SU-DHL-6 (cell line): ENCODE data around the gene HM13.
"Not testable (repeated sequence)": the region's sequence is repeated elsewhere in the genome, so short reads cannot be mapped to it uniquely, and the experiment has no call there.

Experiments
- H2AFZ ChIP-seq: fragments of 200-600 bp; sonication (generic); 2 replicates; pipeline ENCODE4 v1.6.1; 2014; ENCODE audit warnings: low read depth, mild to moderate bottlenecking, moderate library complexity, mixed read lengths, antibody characterized with exemption, low read length; ENCODE audit not compliant: severe bottlenecking
- H3F3A ChIP-seq: fragments of 200-600 bp; shearing (Covaris generic); 2 replicates; pipeline ENCODE4 v1.6.0; 2016; ENCODE audit warnings: antibody characterized with exemption, mild to moderate bottlenecking; ENCODE audit not compliant: insufficient read depth
- H3K27ac ChIP-seq: fragments of 200-600 bp; sonication (generic); 2 replicates; pipeline ENCODE4 v1.5.1; 2016; ENCODE audit warnings: low read depth, mild to moderate bottlenecking, low read length, moderate library complexity, mixed read lengths
- H3K27me3 ChIP-seq: fragments of 200-600 bp; sonication (generic), shearing (Covaris generic); 2 replicates; pipeline ENCODE4 v1.6.0; 2014; ENCODE audit warnings: mild to moderate bottlenecking, low read length
- H3K36me3 ChIP-seq: fragments of 200-600 bp; sonication (generic); 2 replicates; pipeline ENCODE4 v1.6.1; 2014; ENCODE audit warnings: mild to moderate bottlenecking, low read length, mixed read lengths
- H3K4me2 ChIP-seq: fragments of 300-600, 200-600 bp; shearing (Covaris generic), sonication (generic); 2 replicates; pipeline ENCODE4 v1.6.0; 2014; ENCODE audit warnings: low read length, low read depth, mild to moderate bottlenecking; ENCODE audit not compliant: poor library complexity, severe bottlenecking
- H3K4me3 ChIP-seq: fragments of 200-600 bp; sonication (generic); 2 replicates; pipeline ENCODE4 v1.5.1; 2014; ENCODE audit warnings: antibody characterized with exemption, low read length, mild to moderate bottlenecking, mixed read lengths; ENCODE audit not compliant: insufficient read depth, poor library complexity, severe bottlenecking
- H3K79me2 ChIP-seq: fragments of 200-600 bp; sonication (generic); 2 replicates; pipeline ENCODE4 v1.6.1; 2014; ENCODE audit warnings: mild to moderate bottlenecking, low read length, moderate library complexity; ENCODE audit not compliant: insufficient read depth
- H3K9ac ChIP-seq: fragments of 200-600 bp; sonication (generic); 2 replicates; pipeline ENCODE4 v1.7.0; 2014; ENCODE audit warnings: mild to moderate bottlenecking, low read length
- H3K9me2 ChIP-seq: fragments of 200-600 bp; sonication (generic); replicated peaks from 2 replicates; pipeline ENCODE4 v1.6.1; 2014; ENCODE audit warnings: low read length; ENCODE audit not compliant: insufficient read depth
- H3K9me3 ChIP-seq: fragments of 200-600 bp; sonication (generic); 2 replicates; pipeline ENCODE4 v1.6.1; 2014; ENCODE audit warnings: low read length, mixed read lengths; ENCODE audit not compliant: insufficient read depth
- H4K20me1 ChIP-seq: fragments of 200-600 bp; sonication (generic); 2 replicates; pipeline ENCODE4 v1.6.1; 2014; ENCODE audit warnings: low read depth, mild to moderate bottlenecking, antibody characterized with exemption, low read length, moderate library complexity, mixed read lengths
- EZH2phosphoT487 ChIP-seq: fragments of 200-600 bp; sonication (generic), shearing (Covaris generic); conservative IDR thresholded peaks from 2 replicates; pipeline ENCODE4 v1.6.1; 2018; ENCODE audit warnings: mild to moderate bottlenecking, antibody characterized with exemption, low read length, moderate library complexity, mixed read lengths
- TF ChIP-seq, protein P1 (sequence below): fragments of 200-600 bp; sonication (generic); IDR thresholded peaks from one replicate; pipeline ENCODE4 v1.5.1; 2017; ENCODE audit warnings: antibody characterized with exemption, mild to moderate bottlenecking, low read length, moderate library complexity; ENCODE audit not compliant: insufficient read depth, poor library complexity, severe bottlenecking

The HM13 gene, protein sequence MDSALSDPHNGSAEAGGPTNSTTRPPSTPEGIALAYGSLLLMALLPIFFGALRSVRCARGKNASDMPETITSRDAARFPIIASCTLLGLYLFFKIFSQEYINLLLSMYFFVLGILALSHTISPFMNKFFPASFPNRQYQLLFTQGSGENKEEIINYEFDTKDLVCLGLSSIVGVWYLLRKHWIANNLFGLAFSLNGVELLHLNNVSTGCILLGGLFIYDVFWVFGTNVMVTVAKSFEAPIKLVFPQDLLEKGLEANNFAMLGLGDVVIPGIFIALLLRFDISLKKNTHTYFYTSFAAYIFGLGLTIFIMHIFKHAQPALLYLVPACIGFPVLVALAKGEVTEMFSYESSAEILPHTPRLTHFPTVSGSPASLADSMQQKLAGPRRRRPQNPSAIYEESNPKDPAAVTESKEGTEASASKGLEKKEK

DNA sequence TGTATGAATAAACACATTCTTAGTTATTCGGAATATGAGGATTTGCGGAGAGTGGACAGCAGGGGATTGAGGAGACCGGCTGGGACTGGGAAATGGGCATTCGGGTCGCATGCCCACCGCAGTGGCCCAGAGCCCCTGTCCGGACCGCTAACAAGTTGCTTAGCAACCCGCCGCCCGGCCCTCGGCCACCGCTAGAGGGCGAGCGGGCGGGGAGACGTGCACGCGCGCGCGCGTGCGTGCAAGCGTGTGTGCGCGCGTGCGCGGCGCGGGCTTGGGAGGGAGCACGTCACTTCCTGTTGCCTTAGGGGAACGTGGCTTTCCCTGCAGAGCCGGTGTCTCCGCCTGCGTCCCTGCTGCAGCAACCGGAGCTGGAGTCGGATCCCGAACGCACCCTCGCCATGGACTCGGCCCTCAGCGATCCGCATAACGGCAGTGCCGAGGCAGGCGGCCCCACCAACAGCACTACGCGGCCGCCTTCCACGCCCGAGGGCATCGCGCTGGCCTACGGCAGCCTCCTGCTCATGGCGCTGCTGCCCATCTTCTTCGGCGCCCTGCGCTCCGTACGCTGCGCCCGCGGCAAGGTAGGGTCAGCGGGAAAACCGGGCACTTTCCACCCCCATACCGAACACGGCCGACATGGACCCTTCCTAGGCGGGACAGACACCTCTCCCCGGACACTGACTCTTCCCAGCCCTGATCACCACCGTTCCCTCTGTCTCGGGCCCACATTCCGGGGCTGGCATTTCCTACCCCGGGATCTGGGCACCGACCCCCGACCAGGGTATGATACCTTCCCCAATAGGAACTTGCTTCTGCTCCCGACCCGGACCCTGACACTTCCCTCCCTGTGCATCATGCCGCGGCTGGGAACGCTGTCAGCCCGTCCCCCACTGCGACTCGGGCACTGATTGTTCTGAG is at the start of gene HM13:
TSS of gene HM13 (plus strand) at position 289 of the 918 bp plus-strand sequence. CDS start at position 399, 110 bp downstream.
- H3K9me2 ChIP-seq, result no peaks in the 10 kb centered on the region
- H3K79me2 ChIP-seq, result peaks cover 43% of the 10 kb centered on the region
- peak within 1 kb of the TSS; percentile 90 for H2AFZ ChIP-seq
- H4K20me1 ChIP-seq, result no peaks in the 10 kb centered on the region
- H3F3A ChIP-seq, result no peaks in the 10 kb centered on the region
- TF ChIP-seq, protein P1, sequence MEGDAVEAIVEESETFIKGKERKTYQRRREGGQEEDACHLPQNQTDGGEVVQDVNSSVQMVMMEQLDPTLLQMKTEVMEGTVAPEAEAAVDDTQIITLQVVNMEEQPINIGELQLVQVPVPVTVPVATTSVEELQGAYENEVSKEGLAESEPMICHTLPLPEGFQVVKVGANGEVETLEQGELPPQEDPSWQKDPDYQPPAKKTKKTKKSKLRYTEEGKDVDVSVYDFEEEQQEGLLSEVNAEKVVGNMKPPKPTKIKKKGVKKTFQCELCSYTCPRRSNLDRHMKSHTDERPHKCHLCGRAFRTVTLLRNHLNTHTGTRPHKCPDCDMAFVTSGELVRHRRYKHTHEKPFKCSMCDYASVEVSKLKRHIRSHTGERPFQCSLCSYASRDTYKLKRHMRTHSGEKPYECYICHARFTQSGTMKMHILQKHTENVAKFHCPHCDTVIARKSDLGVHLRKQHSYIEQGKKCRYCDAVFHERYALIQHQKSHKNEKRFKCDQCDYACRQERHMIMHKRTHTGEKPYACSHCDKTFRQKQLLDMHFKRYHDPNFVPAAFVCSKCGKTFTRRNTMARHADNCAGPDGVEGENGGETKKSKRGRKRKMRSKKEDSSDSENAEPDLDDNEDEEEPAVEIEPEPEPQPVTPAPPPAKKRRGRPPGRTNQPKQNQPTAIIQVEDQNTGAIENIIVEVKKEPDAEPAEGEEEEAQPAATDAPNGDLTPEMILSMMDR, result peak; percentile 63
- TF ChIP-seq EZH2phosphoT487, result no peak
- no peaks in the 10 kb centered on the region for H3K36me3 ChIP-seq
- H3K4me3 ChIP-seq, result peak within 1 kb of the TSS; percentile 91
- H3K27me3 ChIP-seq, result no peaks in the 10 kb centered on the region
- no peaks in the 10 kb centered on the region for H3K9me3 ChIP-seq
- peak within 1 kb of the TSS; percentile 86 for H3K9ac ChIP-seq
- peak within 1 kb of the TSS; percentile 79 for H3K4me2 ChIP-seq
- no peak within 1 kb of the TSS for H3K27ac ChIP-seq

DNA sequence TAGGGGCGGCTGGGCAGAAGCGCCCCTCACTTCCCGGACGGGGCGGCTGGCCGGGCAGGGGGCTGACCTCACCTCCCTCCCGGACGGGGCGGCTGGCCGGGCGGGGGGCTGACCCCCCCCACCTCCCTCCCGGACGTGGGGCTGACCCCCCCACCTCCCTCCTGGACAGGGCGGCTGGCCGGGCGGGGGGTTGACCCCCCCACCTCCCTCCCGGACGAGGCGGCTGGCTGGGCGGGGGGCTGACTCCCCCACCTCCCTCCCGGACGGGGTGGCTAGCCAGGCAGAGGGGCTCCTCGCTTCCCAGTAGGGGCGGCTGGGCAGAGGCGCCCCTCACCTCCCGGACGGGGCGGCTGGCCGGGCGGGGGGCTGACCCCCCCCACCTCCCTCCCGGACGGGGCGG is 43.3 kb upstream of the HM13 start:
- H3K9me3 ChIP-seq, H3K9me2 ChIP-seq, H3K4me2 ChIP-seq, H3K79me2 ChIP-seq, H2AFZ ChIP-seq, H4K20me1 ChIP-seq, H3F3A ChIP-seq, H3K27me3 ChIP-seq, H3K36me3 ChIP-seq, H3K9ac ChIP-seq, H3K4me3 ChIP-seq, H3K27ac ChIP-seq: not testable (repeated sequence)

DNA sequence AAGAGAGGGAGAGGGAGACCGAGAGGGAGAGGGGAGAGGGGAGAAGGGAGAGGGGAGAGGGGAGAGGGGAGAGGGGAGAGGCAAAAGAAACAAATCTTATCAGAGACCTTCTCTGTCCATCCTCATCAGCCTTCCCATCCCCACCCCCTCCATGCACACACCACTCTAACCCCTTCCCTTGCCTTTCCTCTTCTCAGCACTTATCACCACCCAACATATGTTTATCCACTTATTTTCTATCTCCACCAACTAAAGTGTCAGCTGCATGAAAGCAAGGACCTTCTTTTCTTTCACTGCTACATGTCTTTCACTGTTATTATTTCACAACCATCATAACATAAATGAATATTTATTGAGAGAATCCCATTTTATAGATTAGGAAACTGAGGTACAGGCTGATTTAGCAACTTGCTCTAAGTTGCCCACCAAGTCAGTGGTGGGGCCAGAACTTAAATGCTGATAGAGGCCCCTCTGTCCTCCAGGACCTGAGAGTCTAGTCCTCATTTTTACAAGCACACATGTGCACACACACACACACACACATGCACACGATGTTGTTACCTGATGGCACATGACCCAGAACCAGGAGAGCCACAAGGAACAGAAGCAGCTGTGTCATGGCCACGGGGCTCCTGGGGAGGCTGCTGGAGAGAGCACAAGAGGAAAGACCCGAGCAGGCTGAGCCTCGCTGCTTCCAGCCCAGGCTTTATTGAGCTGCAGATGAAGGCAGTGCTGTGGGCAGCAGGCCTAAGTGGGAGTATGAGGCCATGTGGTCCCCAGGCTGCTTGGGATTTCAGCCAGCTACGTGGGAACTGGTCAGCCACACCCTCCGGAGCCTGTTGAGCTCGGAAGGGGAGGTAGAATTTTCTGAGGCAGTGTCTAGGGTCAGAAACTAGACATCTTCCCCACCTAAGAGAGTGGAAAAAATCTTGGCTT is 41.6 kb upstream of the HM13 start:
- no peaks in the 10 kb centered on the region for H3K36me3 ChIP-seq
- no peak overlapping the region for H2AFZ ChIP-seq
- no peak overlapping the region for H3K9ac ChIP-seq
- no peaks in the 10 kb centered on the region for H3K79me2 ChIP-seq
- no peak overlapping the region for H3K4me2 ChIP-seq
- no peak overlapping the region for H3K4me3 ChIP-seq
- no peaks in the 10 kb centered on the region for H3K27me3 ChIP-seq
- H3F3A ChIP-seq, result 0 out of 2 replicates have a peak, but pooled peaks cover 7% of the 10 kb centered on the region
- TF ChIP-seq, protein P1, result no peak
- no peak for TF ChIP-seq EZH2phosphoT487
- H3K27ac ChIP-seq, result peak overlapping the region; percentile 58; the same call in 1 of the 2 replicates
- no peaks in the 10 kb centered on the region for H3K9me2 ChIP-seq
- H3K9me3 ChIP-seq, result no peaks in the 10 kb centered on the region
- no peaks in the 10 kb centered on the region for H4K20me1 ChIP-seq
